Measurements from ENCODE around the gene SLC25A38.

The SLC25A38 gene

DNA sequence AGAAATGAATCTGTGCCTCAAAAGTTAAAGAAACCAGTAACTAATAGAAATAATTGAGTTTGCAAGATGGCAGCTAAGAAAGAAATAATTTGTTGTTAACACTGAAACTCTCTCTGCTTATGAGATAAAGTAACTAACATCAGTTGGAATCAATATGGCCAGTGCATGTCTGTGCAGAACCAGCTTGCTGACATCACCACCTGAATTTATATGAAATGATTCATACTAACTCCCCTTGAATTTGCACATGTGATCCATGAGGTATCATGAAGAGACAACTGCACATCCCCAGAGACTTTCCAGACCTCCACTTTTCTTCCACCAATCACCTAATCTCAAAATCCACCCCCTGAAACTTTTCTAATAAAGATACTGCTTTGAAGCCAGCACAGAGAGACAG lies 10.3 kb upstream of the SLC25A38 start:
- Histone ChIP-seq H3K9me3 (ENCODE audit: insufficient read depth, low read length) (no peaks in the 10 kb centered on the region), H3K27me3 (ENCODE audit: low read depth, low read length) (peaks cover 2% of the 10 kb centered on the region; the same call in 1 of the 2 replicates), H3K27ac (ENCODE audit: low read length) (no peak overlapping the region), H3K79me2 (ENCODE audit: low read length) (no peaks in the 10 kb centered on the region), H3K36me3 (replicated peaks; ENCODE audit: low read depth, low read length) (no peaks in the 10 kb centered on the region), H4K20me1 (ENCODE audit: insufficient read depth, low read length) (no peaks in the 10 kb centered on the region), H3K4me1 (ENCODE audit: low read length) (peaks cover 11% of the 10 kb centered on the region), H3K9ac (ENCODE audit: low read length) (no peak overlapping the region), H3K4me3 (ENCODE audit: low read length) (no peak overlapping the region), H3K4me2 (ENCODE audit: low read length) (no peak overlapping the region), H2AFZ (ENCODE audit: low read depth, low read length) (no peak overlapping the region)
- TF ChIP-seq CTCF (IDR thresholded peaks at IDR 0.05; ENCODE audit: low read depth, low read length) (no peak), EZH2phosphoT487 (IDR thresholded peaks at IDR 0.05; ENCODE audit: low read depth) (no peak)

DNA sequence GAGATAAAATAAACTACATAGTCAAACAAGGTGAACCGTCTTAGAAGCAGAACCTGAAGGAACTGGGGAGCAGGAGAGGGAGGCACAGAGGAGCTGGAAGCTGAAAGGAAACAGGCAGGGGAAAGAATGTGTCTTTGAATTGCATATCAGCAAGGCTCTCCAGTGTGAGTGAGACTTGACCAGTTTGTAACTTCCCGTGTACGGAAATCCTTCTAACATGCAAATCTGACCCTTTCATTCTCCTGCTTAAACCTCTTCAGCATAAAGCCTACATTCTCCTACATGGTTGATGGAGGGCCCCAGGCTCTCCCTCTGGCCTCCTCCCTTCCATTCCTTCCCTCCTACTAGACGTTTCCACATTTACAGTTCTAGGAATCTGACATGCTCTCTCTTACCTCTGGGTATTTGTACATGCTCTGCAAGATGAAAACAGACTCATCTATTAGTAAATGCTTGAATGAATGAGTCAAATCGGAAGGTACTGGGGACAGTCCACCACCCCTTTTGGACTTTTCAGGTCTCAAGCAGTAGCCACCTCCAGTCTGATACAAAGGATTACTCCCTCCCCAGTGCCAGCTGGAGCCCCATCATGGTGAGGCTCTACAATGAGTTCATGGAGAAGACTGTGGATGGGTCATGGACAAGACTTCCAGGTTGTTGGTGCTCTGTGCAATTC lies 6.1 kb upstream of the SLC25A38 start:
- no peak overlapping the region for H3K27ac ChIP-seq (ENCODE audit: low read length)
- no peaks in the 10 kb centered on the region for H3K79me2 ChIP-seq (ENCODE audit: low read length)
- peaks cover 13% of the 10 kb centered on the region for H3K4me1 ChIP-seq (ENCODE audit: low read length)
- TF ChIP-seq EZH2phosphoT487 (IDR thresholded peaks at IDR 0.05; ENCODE audit: low read depth) = no peak
- no peaks in the 10 kb centered on the region for H3K9me3 ChIP-seq (ENCODE audit: insufficient read depth, low read length)
- no peak overlapping the region for H3K9ac ChIP-seq (ENCODE audit: low read length)
- no peaks in the 10 kb centered on the region for H3K36me3 ChIP-seq (replicated peaks; ENCODE audit: low read depth, low read length)
- H3K27me3 ChIP-seq (ENCODE audit: low read depth, low read length) = peaks cover 2% of the 10 kb centered on the region; the same call in 1 of the 2 replicates
- no peak overlapping the region for H2AFZ ChIP-seq (ENCODE audit: low read depth, low read length)
- peak overlapping the region; percentile 37 for H3K4me2 ChIP-seq (ENCODE audit: low read length)
- no peaks in the 10 kb centered on the region for H4K20me1 ChIP-seq (ENCODE audit: insufficient read depth, low read length)
- no peak overlapping the region for H3K4me3 ChIP-seq (ENCODE audit: low read length)

- no peak for TF ChIP-seq EZH2phosphoT487 (IDR thresholded peaks at IDR 0.05; ENCODE audit: low read depth)
- TF ChIP-seq CTCF (IDR thresholded peaks at IDR 0.05; ENCODE audit: low read depth, low read length) = peak; percentile 96
- H3K9me3 ChIP-seq (ENCODE audit: insufficient read depth, low read length) = no peaks in the 10 kb centered on the region
- H3K27me3 ChIP-seq (ENCODE audit: low read depth, low read length) = peaks cover 2% of the 10 kb centered on the region; the same call in 1 of the 2 replicates
- no peak overlapping the region for H3K4me3 ChIP-seq (ENCODE audit: low read length)
- no peak overlapping the region for H3K27ac ChIP-seq (ENCODE audit: low read length)
- H3K4me1 ChIP-seq (ENCODE audit: low read length) = peaks cover 16% of the 10 kb centered on the region
- no peaks in the 10 kb centered on the region for H3K79me2 ChIP-seq (ENCODE audit: low read length)
- H3K36me3 ChIP-seq (replicated peaks; ENCODE audit: low read depth, low read length) = no peaks in the 10 kb centered on the region
- no peak overlapping the region for H3K9ac ChIP-seq (ENCODE audit: low read length)
- no peaks in the 10 kb centered on the region for H4K20me1 ChIP-seq (ENCODE audit: insufficient read depth, low read length)
- H2AFZ ChIP-seq (ENCODE audit: low read depth, low read length) = no peak overlapping the region
- peak overlapping the region; percentile 25; the same call in 1 of the 2 replicates for H3K4me2 ChIP-seq (ENCODE audit: low read length)
These were observed 5.1 kb upstream of the SLC25A38 start for GRCh38 chr3:39378088-39378487.

GRCh38 chr3:39378957-39379777 lies 4.0 kb upstream of the SLC25A38 start:
- H4K20me1 ChIP-seq (ENCODE audit: insufficient read depth, low read length) = no peaks in the 10 kb centered on the region
- peaks cover 16% of the 10 kb centered on the region for H3K4me1 ChIP-seq (ENCODE audit: low read length)
- H3K27ac ChIP-seq (ENCODE audit: low read length) = no peak overlapping the region
- no peak overlapping the region for H3K4me2 ChIP-seq (ENCODE audit: low read length)
- peaks cover 10% of the 10 kb centered on the region; the same call in 1 of the 2 replicates for H3K79me2 ChIP-seq (ENCODE audit: low read length)
- H3K4me3 ChIP-seq (ENCODE audit: low read length) = no peak overlapping the region
- peaks cover 2% of the 10 kb centered on the region; the same call in 1 of the 2 replicates for H3K27me3 ChIP-seq (ENCODE audit: low read depth, low read length)
- H2AFZ ChIP-seq (ENCODE audit: low read depth, low read length) = no peak overlapping the region
- TF ChIP-seq CTCF (IDR thresholded peaks at IDR 0.05; ENCODE audit: low read depth, low read length) (no peak), EZH2phosphoT487 (IDR thresholded peaks at IDR 0.05; ENCODE audit: low read depth) (no peak)
- H3K36me3 ChIP-seq (replicated peaks; ENCODE audit: low read depth, low read length) = no peaks in the 10 kb centered on the region
- H3K9ac ChIP-seq (ENCODE audit: low read length) = no peak overlapping the region
- no peaks in the 10 kb centered on the region for H3K9me3 ChIP-seq (ENCODE audit: insufficient read depth, low read length)

All from OCI-LY3 (cell line).